Measurements from ENCODE around the gene GNRH2.

GRCh38 chr20:3081641-3082040, 38.2 kb downstream of the GNRH2 start:
- no peak for TF ChIP-seq CTCF (IDR thresholded peaks at IDR 0.05)
- no peak for TF ChIP-seq EZH2 (IDR thresholded peaks at IDR 0.05; ENCODE audit: borderline replicate concordance, insufficient read depth, low read depth, low read length, poor library complexity, severe bottlenecking)
